Gastroesophageal sphincter (tissue), 4 donors: Measurements from ENCODE around the gene ABLIM2. TPM values are rescaled to one million over a fixed set of nuclear protein-coding genes. Genes with fewer than 3 reads are reported as not detected.
A peak's percentile ranks its signal among the peaks of the same experiment; 100 is the strongest.

Experiments
- ATAC-seq: fragments of 150-250 bp; one replicate; pipeline ENCODE4 v1.9.1; 2016; ENCODE audit warnings: mild to moderate bottlenecking, moderate library complexity
- H3K27ac ChIP-seq, 4 donors: fragments of 200-600 bp; sonication (generic) in 3 of 4; 1 replicate in 3 of 4; 2 replicates in 1 of 4; pipeline ENCODE4 v1.5.1; 2016 to 2019
- H3K27me3 ChIP-seq: fragments of 200-600 bp; sonication (generic); one replicate; pipeline ENCODE4 v1.5.1; 2019
- H3K36me3 ChIP-seq, 2 donors: fragments of 200-600 bp; sonication (generic); one replicate each; pipeline ENCODE4 v1.5.1; 2019; ENCODE audit warnings: control low read depth in 1 of 2
- H3K4me1 ChIP-seq, 3 donors: fragments of 200-600 bp; sonication (generic); 1 replicate in 2 of 3; 2 replicates in 1 of 3; pipeline ENCODE4 v1.5.1; 2016 to 2019; ENCODE audit warnings: control low read depth in 2 of 3
- H3K4me3 ChIP-seq, 2 donors: fragments of 200-600 bp; sonication (generic); one replicate each; pipeline ENCODE4 v1.5.1; 2019; ENCODE audit warnings: mild to moderate bottlenecking in 1 of 2, moderate library complexity in 1 of 2
- H3K9me3 ChIP-seq, 3 donors: fragments of 200-600 bp; sonication (generic); one replicate each; pipeline ENCODE4 v1.5.1; 2017 to 2019; ENCODE audit warnings: control low read depth in 2 of 3
- EP300 ChIP-seq: sonication (generic); formaldehyde crosslinking; IDR thresholded peaks from one replicate; pipeline ENCODE4 v1.6.1; 2017; ENCODE audit warnings: antibody characterized with exemption, mild to moderate bottlenecking
- POLR2A ChIP-seq, 2 donors: fragments of 450-650 bp; IDR thresholded peaks; one replicate each; pipeline ENCODE4 v1.6.1; 2017; ENCODE audit warnings: antibody characterized with exemption in 2 of 2, mild to moderate bottlenecking in 2 of 2, moderate library complexity in 1 of 2
- POLR2AphosphoS5 ChIP-seq: sonication (generic); formaldehyde crosslinking; IDR thresholded peaks from one replicate; pipeline ENCODE4 v1.6.1; 2017; ENCODE audit warnings: antibody characterized with exemption
- WGBS, 2 donors: methylation state at CpG; one replicate each; pipeline ENCODE4 v1.1.5; 2018; ENCODE audit warnings: low coverage in 1 of 2; 5-methylcytosine and 5-hydroxymethylcytosine counted together
- total RNA-seq, 4 donors: library from RNA; depleted of rRNA; stranded (reverse); fragments of >200 nt; gene quantifications; one replicate each; pipeline ENCODE4 v1.1.0, GENCODE V29; 2016
- TF ChIP-seq, protein P1 (sequence below), 4 experiments: fragments of 200-600 bp in 2 of 4; fragments of 450-650 bp in 2 of 4; sonication (generic) in 1 of 4; IDR thresholded peaks; one replicate each; pipeline ENCODE4 v1.5.1; 2017 to 2019; ENCODE audit warnings: antibody characterized with exemption in 4 of 4, mild to moderate bottlenecking in 2 of 4, moderate library complexity in 2 of 4

Gene ABLIM2
- total RNA-seq, 4 donors from 2014 or later: 5.0 to 13.5 (median 8.0) TPM

GRCh38 chr4:8159537-8160232 is 1.1 kb upstream of the ABLIM2 start:
- peaks cover 10% of the 10 kb centered on the region for H3K27me3 ChIP-seq
- peaks cover 0 to 36% (median 15%) of the 10 kb centered on the region in 3 donors for H3K4me1 ChIP-seq
- no peaks in the 10 kb centered on the region for H3K9me3 ChIP-seq
- WGBS, 2 donors: 60 to 69% methylated on average over 1 to 5 of the region's 13 CpGs
- H3K4me3 ChIP-seq: peak overlapping the region; percentile 64 to 82
- no peak for TF ChIP-seq POLR2A (IDR thresholded peaks at IDR 0.05)
- TF ChIP-seq, protein P1, sequence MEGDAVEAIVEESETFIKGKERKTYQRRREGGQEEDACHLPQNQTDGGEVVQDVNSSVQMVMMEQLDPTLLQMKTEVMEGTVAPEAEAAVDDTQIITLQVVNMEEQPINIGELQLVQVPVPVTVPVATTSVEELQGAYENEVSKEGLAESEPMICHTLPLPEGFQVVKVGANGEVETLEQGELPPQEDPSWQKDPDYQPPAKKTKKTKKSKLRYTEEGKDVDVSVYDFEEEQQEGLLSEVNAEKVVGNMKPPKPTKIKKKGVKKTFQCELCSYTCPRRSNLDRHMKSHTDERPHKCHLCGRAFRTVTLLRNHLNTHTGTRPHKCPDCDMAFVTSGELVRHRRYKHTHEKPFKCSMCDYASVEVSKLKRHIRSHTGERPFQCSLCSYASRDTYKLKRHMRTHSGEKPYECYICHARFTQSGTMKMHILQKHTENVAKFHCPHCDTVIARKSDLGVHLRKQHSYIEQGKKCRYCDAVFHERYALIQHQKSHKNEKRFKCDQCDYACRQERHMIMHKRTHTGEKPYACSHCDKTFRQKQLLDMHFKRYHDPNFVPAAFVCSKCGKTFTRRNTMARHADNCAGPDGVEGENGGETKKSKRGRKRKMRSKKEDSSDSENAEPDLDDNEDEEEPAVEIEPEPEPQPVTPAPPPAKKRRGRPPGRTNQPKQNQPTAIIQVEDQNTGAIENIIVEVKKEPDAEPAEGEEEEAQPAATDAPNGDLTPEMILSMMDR (IDR thresholded peaks at IDR 0.05): no peak
- TF ChIP-seq EP300: no peak
- TF ChIP-seq POLR2AphosphoS5: no peak
- H3K27ac ChIP-seq: peak overlapping the region in 2 of 4 donors; percentile 72 to 75
- no peaks in the 10 kb centered on the region for H3K36me3 ChIP-seq
- no peak for ATAC-seq

- H3K9me3 ChIP-seq: no peaks in the 10 kb centered on the region
- TF ChIP-seq, protein P1 (IDR thresholded peaks at IDR 0.05): no peak
- TF ChIP-seq POLR2A (IDR thresholded peaks at IDR 0.05): peak in 1 of 2 donors; percentile 12
- peaks cover 0 to 5% of the 10 kb centered on the region in 2 donors for H3K36me3 ChIP-seq
- peak overlapping the region; percentile 75 to 82 for H3K4me3 ChIP-seq
- peaks cover 10% of the 10 kb centered on the region for H3K27me3 ChIP-seq
- H3K27ac ChIP-seq: peak overlapping the region in 3 of 4 donors; percentile 61 to 74 (median 65)
- WGBS, 2 donors: no CpG with 5 or more reads among the region's 70 CpGs
- peaks cover 0 to 36% (median 15%) of the 10 kb centered on the region in 3 donors for H3K4me1 ChIP-seq
- ATAC-seq: peak; percentile 4
Observed at GRCh38 chr4:8157944-8158709, 486 bp downstream of the ABLIM2 start.

- H3K4me1 ChIP-seq: peaks cover 0 to 36% (median 15%) of the 10 kb centered on the region in 3 donors
- peak overlapping the region in 1 of 4 donors; percentile 74 for H3K27ac ChIP-seq
- H3K9me3 ChIP-seq: no peaks in the 10 kb centered on the region
- H3K27me3 ChIP-seq: peaks cover 10% of the 10 kb centered on the region
- ATAC-seq: no peak
- peaks cover 0 to 5% of the 10 kb centered on the region in 2 donors for H3K36me3 ChIP-seq
- TF ChIP-seq EP300 (no peak), POLR2AphosphoS5 (no peak), POLR2A (IDR thresholded peaks at IDR 0.05) (no peak)
- TF ChIP-seq, protein P1 (IDR thresholded peaks at IDR 0.05): no peak
- 13 to 19% methylated on average over 3 of the region's 15 CpGs for WGBS, 2 donors
- H3K4me3 ChIP-seq: peak overlapping the region; percentile 75 to 82
Observed at GRCh38 chr4:8157496-8157895, 1.1 kb downstream of the ABLIM2 start.

- 80% methylated on average over 1 of the region's 8 CpGs; no CpG with 5 or more reads in 1 of the 2 donors for WGBS, 2 donors
- TF ChIP-seq, protein P1 (IDR thresholded peaks at IDR 0.05): no peak
- TF ChIP-seq POLR2AphosphoS5 (peak; percentile 15), EP300 (no peak)
- H3K9me3 ChIP-seq: no peaks in the 10 kb centered on the region
- peaks cover 0 to 5% of the 10 kb centered on the region in 2 donors for H3K36me3 ChIP-seq
- no peak overlapping the region for H3K27ac ChIP-seq
- H3K4me3 ChIP-seq: peak overlapping the region in 1 of 2 donors; percentile 82
- no peak for ATAC-seq
- H3K4me1 ChIP-seq: peaks cover 0 to 36% (median 15%) of the 10 kb centered on the region in 3 donors
- H3K27me3 ChIP-seq: peaks cover 10% of the 10 kb centered on the region
Observed at GRCh38 chr4:8156617-8157016, 2.0 kb downstream of the ABLIM2 start.
